Measurements from ENCODE around the gene NAALADL2. TPM values are rescaled to one million over a fixed set of nuclear protein-coding genes. Genes with fewer than 3 reads are reported as not detected.

Gene NAALADL2
- total RNA-seq, 4 donors from 2014 or later, result 7.0 to 34.7 (median 18.4) TPM

GRCh38 chr3:175836617-175837016, 977.5 kb downstream of the NAALADL2 start:
- H3K36me3 ChIP-seq, result no peaks in the 10 kb centered on the region
- H3K27me3 ChIP-seq, result no peaks in the 10 kb centered on the region
- H3K27ac ChIP-seq, result no peak overlapping the region
- no peaks in the 10 kb centered on the region for H3K4me1 ChIP-seq
- DNase-seq, result no peak
- H3K9me3 ChIP-seq, result no peaks in the 10 kb centered on the region
- TF ChIP-seq POLR2A (IDR thresholded peaks at IDR 0.05) (no peak), CTCF (IDR thresholded peaks at IDR 0.05) (no peak)
- H3K4me3 ChIP-seq, result no peak overlapping the region

DNA sequence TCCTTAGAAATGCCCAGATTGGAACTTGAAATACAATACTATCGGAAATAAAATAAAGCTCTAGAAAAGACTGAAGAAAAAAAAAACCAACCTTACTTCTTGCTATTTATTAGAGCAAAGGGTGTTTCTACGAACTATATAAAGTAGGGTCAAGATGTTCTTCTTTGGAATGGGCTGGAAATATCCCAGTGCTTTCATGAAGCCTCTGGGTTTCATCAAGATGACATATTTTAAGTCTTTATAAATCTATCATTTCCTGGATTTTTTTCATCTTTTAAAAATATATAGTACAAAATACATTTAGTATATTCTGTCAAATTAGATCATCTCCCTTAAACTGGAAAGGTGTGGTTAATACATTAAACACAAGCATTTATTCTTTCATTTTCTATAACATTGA, 978.8 kb downstream of the NAALADL2 start:
- no peak overlapping the region for H3K27ac ChIP-seq
- H3K36me3 ChIP-seq, result no peaks in the 10 kb centered on the region
- no peaks in the 10 kb centered on the region for H3K4me1 ChIP-seq
- H3K9me3 ChIP-seq, result no peaks in the 10 kb centered on the region
- DNase-seq, result no peak
- no peak overlapping the region for H3K4me3 ChIP-seq
- no peak for TF ChIP-seq POLR2A (IDR thresholded peaks at IDR 0.05)
- no peak for TF ChIP-seq CTCF (IDR thresholded peaks at IDR 0.05)
- H3K27me3 ChIP-seq, result no peaks in the 10 kb centered on the region

DNA sequence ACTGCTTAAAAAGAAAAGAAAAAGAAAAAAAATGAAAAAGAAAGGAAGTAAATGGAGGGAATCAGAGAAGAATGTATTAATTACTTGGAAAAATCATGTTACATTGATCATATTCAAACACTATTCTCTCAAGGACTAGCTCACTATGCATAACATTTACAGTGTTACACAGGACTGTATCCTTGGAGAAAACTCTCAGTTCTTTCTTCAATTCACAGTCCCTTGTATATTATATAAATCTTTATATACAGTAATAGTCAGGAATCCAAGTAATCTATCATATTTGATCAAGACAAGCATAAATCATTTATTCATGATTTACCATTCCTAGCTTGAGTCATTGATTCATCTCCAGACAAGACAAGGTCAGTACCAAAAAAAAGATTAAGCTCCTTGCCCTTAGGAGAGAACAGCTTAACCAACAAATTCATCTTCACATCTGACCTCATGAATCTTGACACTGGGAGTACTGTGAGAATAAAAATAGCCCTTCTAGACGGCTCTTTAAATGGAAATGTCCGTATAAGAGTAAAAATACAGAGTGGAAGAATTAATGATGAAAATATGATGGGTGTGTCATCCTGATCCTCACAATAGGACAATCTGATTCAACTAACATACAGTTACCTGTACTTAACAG, 980.4 kb downstream of the NAALADL2 start:
- Histone ChIP-seq H3K4me1 (no peaks in the 10 kb centered on the region), H3K9me3 (no peaks in the 10 kb centered on the region), H3K4me3 (no peak overlapping the region), H3K27me3 (no peaks in the 10 kb centered on the region), H3K36me3 (no peaks in the 10 kb centered on the region), H3K27ac (no peak overlapping the region)
- DNase-seq, result no peak
- no peak for TF ChIP-seq POLR2A (IDR thresholded peaks at IDR 0.05)
- no peak for TF ChIP-seq CTCF (IDR thresholded peaks at IDR 0.05)

DNA sequence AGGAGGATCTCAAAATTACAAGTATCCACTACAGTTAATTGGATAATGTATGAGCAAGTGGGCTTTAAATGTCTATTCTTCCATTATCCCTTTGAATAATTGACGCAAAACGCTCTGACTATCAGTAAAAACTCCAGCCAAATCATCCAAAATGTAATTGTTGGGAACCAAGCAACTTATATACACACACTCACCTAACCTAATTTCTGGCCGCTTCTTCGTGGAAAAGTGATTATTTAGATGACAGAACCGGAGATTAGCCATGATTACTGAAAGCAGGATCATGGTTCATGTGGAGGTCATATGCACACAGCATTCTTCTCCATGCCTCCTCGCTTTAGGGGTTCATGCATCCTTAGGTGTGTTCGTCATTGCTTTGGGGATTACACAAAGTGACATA, 992.4 kb downstream of the NAALADL2 start:
- DNase-seq, result no peak
- Histone ChIP-seq H3K27me3 (no peaks in the 10 kb centered on the region), H3K36me3 (no peaks in the 10 kb centered on the region), H3K4me3 (no peak overlapping the region), H3K4me1 (no peaks in the 10 kb centered on the region), H3K27ac (no peak overlapping the region), H3K9me3 (no peaks in the 10 kb centered on the region)
- no peak for TF ChIP-seq POLR2A (IDR thresholded peaks at IDR 0.05)
- TF ChIP-seq CTCF (IDR thresholded peaks at IDR 0.05), result no peak

GRCh38 chr3:175852560-175852959, 993.4 kb downstream of the NAALADL2 start:
- H3K9me3 ChIP-seq, result no peaks in the 10 kb centered on the region
- no peaks in the 10 kb centered on the region for H3K27me3 ChIP-seq
- H3K4me1 ChIP-seq, result no peaks in the 10 kb centered on the region
- no peak for DNase-seq
- H3K27ac ChIP-seq, result no peak overlapping the region
- no peak for TF ChIP-seq CTCF (IDR thresholded peaks at IDR 0.05)
- TF ChIP-seq POLR2A (IDR thresholded peaks at IDR 0.05), result no peak
- no peak overlapping the region for H3K4me3 ChIP-seq
- no peaks in the 10 kb centered on the region for H3K36me3 ChIP-seq
